Urothelium cell line (cell line): ENCODE measurements around the gene TSEN54.

Experiments
- DNase-seq: peaks from one replicate; pipeline ENCODE4 v3.0.0; 2011; ENCODE audit warnings: low spot score, mixed read lengths
- FAIRE-seq: peaks from 2 replicates; lab custom pipeline; 2011; peaks lifted over from hg19 to GRCh38; lab: Jason Lieb, UNC

The TSEN54 gene

GRCh38 chr17:75536366-75536765 lies 20.0 kb downstream of the TSEN54 start:
- DNase-seq: no peak
- FAIRE-seq: no peak

DNA sequence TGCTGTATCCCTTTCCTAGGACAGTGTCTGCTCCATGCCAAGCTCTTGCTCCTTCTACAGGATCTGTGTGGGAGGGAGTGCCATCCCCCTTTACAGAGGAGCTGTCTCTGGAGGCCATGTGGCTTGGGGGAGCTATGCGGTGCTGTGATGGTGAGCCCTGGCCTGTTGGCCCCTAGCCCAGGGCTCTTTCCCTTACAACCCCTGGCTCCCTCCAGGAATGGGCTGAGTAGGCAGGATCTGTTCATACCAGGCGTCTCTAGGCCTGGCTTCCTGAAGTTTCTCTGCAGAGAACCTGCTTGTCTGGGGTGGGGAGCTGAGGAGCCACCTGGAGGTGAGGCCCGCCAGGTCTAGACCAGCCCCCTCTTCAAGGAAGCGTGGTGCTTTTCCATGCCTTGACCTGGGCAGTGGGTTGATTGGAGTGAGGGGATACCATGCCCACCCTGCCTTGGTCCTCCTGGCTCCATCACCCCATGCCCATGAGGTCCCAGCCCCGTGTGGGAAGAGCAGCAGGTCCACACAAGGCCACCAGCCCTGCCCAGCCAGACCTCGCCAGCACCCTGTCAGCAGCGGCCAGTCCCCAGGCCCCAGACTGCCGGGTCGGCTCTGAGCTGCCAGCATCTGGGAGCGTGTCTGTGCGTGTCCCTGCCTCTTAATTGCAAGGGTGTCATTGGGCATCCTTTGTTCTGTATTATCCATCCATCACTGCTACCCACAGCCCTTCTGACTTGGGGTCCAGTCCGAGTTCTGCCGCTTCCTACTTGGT lies 23.8 kb downstream of the TSEN54 start:
- FAIRE-seq (no peak), DNase-seq (no peak)

- FAIRE-seq (peak; percentile 48), DNase-seq (no peak)
These were observed 24.7 kb downstream of the TSEN54 start for GRCh38 chr17:75540923-75541503.

DNA sequence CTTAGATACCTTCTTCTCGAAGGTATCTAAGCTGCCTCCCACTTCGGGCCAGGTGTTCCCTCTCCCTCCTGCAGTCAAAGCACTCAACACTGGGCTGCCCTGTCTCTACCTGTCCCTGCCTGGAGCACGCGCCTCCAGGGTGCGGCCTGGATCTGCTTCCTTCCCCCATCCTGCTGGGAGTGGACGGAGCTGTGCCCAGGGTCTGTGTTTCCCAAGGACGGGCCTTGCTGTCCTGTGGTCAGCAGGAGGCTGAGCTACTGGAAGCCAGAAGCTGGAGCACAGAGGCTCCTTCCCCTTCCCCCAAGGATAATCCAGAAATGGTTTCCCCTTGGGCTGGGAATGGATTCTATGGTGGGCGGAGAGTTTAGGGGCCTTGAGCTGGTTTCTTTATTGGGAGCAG lies 25.9 kb downstream of the TSEN54 start:
- no peak for DNase-seq
- no peak for FAIRE-seq

- DNase-seq (no peak), FAIRE-seq (no peak)
These were observed 26.5 kb downstream of the TSEN54 start for GRCh38 chr17:75542728-75543336.

- FAIRE-seq (no peak), DNase-seq (no peak)
These were observed 27.9 kb downstream of the TSEN54 start for GRCh38 chr17:75544250-75544649.

DNA sequence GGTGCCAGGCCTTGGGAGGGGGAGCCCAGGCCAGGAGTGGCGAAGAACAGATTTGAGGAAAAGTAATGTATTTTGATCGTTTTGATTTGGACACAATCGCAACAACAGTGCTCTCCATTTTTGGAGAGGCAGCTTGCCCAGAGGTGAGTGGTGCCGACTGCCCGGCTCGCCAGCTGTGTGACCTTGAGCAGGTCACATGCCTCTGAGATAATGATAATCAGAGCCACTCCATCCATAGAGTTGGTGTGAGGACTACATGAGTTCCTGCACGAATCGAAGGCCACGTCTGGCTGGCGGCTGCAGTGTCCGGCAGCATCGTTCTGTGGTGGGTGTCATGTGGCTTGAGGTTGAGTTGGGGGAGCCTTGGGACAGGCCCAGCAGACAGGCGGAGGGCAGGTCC lies 29.9 kb downstream of the TSEN54 start:
- DNase-seq: no peak
- no peak for FAIRE-seq

GRCh38 chr17:75547091-75547490 lies 30.8 kb downstream of the TSEN54 start:
- FAIRE-seq: no peak
- DNase-seq: no peak

DNA sequence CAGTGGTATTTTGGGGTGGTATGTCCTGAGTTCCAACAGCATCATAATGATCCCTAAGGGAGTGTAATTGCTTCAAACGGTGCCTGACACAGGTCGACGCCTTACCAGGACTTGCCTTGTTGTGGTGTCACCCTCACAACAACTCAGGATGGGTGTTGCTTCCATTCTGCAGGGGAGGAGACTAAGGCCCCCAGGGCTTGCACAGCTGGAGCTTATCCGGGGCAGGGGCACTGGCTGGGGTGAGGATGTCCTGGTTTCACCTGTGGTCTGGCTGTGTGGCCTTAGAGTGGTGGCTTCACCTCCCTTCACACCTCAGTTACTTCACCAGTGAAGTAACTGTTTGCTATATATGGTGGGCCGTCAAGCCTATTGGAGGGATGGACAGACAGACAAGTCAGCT lies 32.5 kb downstream of the TSEN54 start:
- FAIRE-seq (peak; percentile 91), DNase-seq (no peak)

GRCh38 chr17:75549246-75550138 lies 33.2 kb downstream of the TSEN54 start:
- FAIRE-seq (no peak), DNase-seq (no peak)

DNA sequence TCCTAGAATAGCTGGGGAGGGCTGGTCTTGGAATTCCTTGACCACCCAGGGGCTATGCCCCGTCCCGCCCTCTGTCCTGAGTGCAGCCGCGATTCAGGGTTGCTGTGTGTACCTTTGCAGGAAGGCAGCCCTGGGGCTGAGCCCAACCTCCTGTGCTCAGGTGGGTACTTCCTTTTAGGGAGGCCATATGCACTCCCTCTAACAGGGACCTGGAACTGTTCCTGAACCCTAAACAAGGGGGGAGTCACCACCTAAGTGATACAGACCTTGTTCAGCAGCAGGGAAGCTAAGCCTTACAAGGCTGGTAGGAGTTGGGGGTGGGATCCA lies 33.8 kb downstream of the TSEN54 start:
- no peak for FAIRE-seq
- no peak for DNase-seq

- DNase-seq: no peak
These were observed 34.9 kb downstream of the TSEN54 start for GRCh38 chr17:75551266-75551665.

DNA sequence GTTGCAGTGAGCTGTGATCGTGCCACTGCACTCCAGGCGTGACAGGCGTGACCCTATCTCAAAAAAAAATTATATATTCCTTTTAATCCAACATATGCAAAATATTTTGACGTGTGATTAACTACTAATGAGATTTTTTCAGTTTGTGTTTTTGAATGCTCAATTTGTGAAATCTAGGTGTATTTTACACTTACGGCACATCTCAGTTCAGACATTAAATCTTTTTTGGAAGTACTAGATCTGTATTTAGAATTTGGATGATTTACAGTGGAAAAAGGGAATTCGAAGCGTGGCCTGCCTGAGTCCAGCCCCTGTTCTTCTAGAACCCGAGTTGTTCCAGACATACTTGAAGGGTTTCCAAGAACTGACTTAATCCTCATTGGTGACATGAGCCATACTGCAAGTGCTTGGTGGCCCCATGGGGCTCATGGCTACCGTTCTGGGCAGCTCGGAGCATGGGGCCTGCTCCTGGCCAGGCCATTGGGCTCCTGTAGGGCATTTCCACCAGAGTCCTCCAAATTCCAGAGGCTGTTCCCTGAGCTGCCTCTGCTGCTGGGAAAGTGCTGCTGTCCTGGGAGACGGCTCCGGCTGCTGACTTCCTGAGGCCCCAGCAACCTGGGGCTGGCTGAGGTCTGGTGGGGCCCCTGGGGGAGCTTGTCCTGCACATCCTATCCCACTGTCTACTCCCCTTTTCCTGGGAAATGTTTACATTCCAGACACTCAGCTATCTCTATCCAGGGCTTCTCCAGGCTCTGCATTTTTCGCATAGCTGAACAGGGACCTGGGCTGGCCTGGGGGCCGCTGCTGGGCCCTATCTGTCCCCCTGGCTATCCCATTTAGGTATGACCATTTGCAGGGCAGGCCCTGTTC lies 36.3 kb downstream of the TSEN54 start:
- DNase-seq (no peak), FAIRE-seq (no peak)

More at GRCh38 chr17:75551266-75551665, 34.9 kb downstream of the TSEN54 start:
- no peak for FAIRE-seq

- FAIRE-seq: no peak
- no peak for DNase-seq
These were observed 37.2 kb downstream of the TSEN54 start for GRCh38 chr17:75553295-75554110.

GRCh38 chr17:75555679-75556153 lies 39.4 kb downstream of the TSEN54 start:
- DNase-seq (no peak), FAIRE-seq (no peak)

GRCh38 chr17:75557075-75557851 lies 40.9 kb downstream of the TSEN54 start:
- DNase-seq (no peak), FAIRE-seq (no peak)

- DNase-seq: no peak
- no peak for FAIRE-seq
These were observed 41.7 kb downstream of the TSEN54 start for GRCh38 chr17:75557852-75558665.
